OCI-LY3 (cell line): ENCODE measurements around the gene TJP1.

Source experiments
- H2AFZ ChIP-seq: fragments of 200-600, 300-600 bp; shearing (Covaris generic); 2 replicates; pipeline ENCODE4 v1.6.0; 2014; ENCODE audit warnings: antibody characterized with exemption, low read depth, low read length
- H3K27ac ChIP-seq: fragments of 200-600, 300-600 bp; sonication (generic); 2 replicates; pipeline ENCODE4 v1.5.1; 2014; ENCODE audit warnings: mild to moderate bottlenecking, low read length, moderate library complexity, mixed read lengths
- H3K27me3 ChIP-seq: fragments of 200-600, 300-600 bp; sonication (generic); 2 replicates; pipeline ENCODE4 v1.6.1; 2014; ENCODE audit warnings: low read depth, low read length, mixed read lengths
- H3K36me3 ChIP-seq: fragments of 200-600, 300-600 bp; sonication (generic); replicated peaks from 2 replicates; pipeline ENCODE3; 2014; ENCODE audit warnings: low read depth, low read length, mixed read lengths
- H3K4me1 ChIP-seq: fragments of 300-600, 200-600 bp; sonication (generic); 2 replicates; pipeline ENCODE4 v1.6.1; 2014; ENCODE audit warnings: low read length, mixed read lengths
- H3K4me2 ChIP-seq: fragments of 200-600, 300-600 bp; sonication (generic); 2 replicates; pipeline ENCODE4 v1.6.1; 2014; ENCODE audit warnings: low read length, mixed read lengths
- H3K4me3 ChIP-seq: fragments of 300-600, 200-600 bp; sonication (generic); 2 replicates; pipeline ENCODE4 v1.5.1; 2014; ENCODE audit warnings: antibody characterized with exemption, mild to moderate bottlenecking, low read length, moderate library complexity
- H3K79me2 ChIP-seq: fragments of 300-600, 200-600 bp; shearing (Covaris generic); 2 replicates; pipeline ENCODE4 v1.6.1; 2014; ENCODE audit warnings: mild to moderate bottlenecking, low read length, mixed read lengths
- H3K9ac ChIP-seq: fragments of 300-600, 200-600 bp; shearing (Covaris generic); 2 replicates; pipeline ENCODE4 v1.6.0; 2014; ENCODE audit warnings: mild to moderate bottlenecking, low read length, moderate library complexity
- H3K9me3 ChIP-seq: fragments of 200-600, 300-600 bp; shearing (Covaris generic); 2 replicates; pipeline ENCODE4 v1.6.1; 2014; ENCODE audit warnings: low read length, mixed read lengths; ENCODE audit not compliant: insufficient read depth
- H4K20me1 ChIP-seq: fragments of 200-600, 300-600 bp; sonication (generic); 2 replicates; pipeline ENCODE4 v1.6.1; 2016; ENCODE audit warnings: low read length, mixed read lengths; ENCODE audit not compliant: insufficient read depth
- EZH2phosphoT487 ChIP-seq: fragments of 200-600 bp; shearing (Covaris generic); IDR thresholded peaks from 2 replicates; pipeline ENCODE4 v1.6.1; 2018; ENCODE audit warnings: antibody characterized with exemption, mixed run types, low read depth
- TF ChIP-seq, protein P1 (sequence below): fragments of 200-600, 300-600 bp; sonication (generic); IDR thresholded peaks from 2 replicates; pipeline ENCODE4 v1.5.1; 2014; ENCODE audit warnings: antibody characterized with exemption, low read length, low read depth

Gene TJP1

DNA sequence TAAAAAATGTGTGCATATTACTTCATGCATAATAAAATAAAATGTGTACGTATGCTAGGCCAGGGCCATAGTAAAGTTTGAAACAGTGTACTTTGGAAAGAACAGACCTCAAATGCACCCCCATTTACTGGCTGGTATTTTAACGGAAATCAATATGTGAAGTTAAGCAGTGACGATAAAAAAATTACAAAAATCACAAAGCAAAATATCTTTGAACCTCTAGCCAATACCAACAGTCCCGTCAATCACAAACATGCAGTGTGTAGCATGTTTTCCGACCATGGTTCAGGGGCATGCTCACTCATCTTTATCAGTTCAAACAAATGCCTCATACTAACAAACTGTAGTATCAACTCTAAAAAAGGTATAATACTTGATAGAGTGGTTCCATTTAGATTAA, 121.1 kb downstream of the TJP1 start:
- H3K9ac ChIP-seq: no peak overlapping the region
- H3K4me2 ChIP-seq: no peak overlapping the region
- H4K20me1 ChIP-seq: no peaks in the 10 kb centered on the region
- no peaks in the 10 kb centered on the region for H3K27me3 ChIP-seq
- no peak overlapping the region for H3K4me3 ChIP-seq
- no peaks in the 10 kb centered on the region for H3K9me3 ChIP-seq
- H3K4me1 ChIP-seq: peaks cover 3% of the 10 kb centered on the region; the same call in 1 of the 2 replicates
- no peaks in the 10 kb centered on the region for H3K79me2 ChIP-seq
- no peak overlapping the region for H3K27ac ChIP-seq
- no peak for TF ChIP-seq EZH2phosphoT487
- TF ChIP-seq, protein P1, sequence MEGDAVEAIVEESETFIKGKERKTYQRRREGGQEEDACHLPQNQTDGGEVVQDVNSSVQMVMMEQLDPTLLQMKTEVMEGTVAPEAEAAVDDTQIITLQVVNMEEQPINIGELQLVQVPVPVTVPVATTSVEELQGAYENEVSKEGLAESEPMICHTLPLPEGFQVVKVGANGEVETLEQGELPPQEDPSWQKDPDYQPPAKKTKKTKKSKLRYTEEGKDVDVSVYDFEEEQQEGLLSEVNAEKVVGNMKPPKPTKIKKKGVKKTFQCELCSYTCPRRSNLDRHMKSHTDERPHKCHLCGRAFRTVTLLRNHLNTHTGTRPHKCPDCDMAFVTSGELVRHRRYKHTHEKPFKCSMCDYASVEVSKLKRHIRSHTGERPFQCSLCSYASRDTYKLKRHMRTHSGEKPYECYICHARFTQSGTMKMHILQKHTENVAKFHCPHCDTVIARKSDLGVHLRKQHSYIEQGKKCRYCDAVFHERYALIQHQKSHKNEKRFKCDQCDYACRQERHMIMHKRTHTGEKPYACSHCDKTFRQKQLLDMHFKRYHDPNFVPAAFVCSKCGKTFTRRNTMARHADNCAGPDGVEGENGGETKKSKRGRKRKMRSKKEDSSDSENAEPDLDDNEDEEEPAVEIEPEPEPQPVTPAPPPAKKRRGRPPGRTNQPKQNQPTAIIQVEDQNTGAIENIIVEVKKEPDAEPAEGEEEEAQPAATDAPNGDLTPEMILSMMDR: no peak
- no peaks in the 10 kb centered on the region for H3K36me3 ChIP-seq
- H2AFZ ChIP-seq: no peak overlapping the region

DNA sequence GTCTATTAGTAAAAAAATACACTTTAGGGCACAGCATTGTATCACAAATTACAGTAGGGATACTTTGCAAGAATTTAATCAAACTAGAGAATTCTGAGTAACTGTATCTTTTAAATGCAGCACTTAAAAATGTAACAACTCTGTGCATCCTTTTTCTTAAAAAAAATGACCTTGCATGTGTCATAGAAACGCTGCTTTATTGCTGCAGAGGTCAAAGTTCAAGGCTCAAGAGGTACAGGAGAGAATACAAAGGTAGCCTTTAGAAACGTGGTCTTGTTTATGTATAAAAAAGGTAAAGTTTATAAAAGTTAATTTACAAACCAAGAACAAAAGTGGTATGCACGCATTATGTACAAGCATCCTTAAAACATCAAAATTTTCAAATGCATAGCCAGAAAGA, 122.0 kb downstream of the TJP1 start:
- no peak overlapping the region for H3K4me3 ChIP-seq
- H4K20me1 ChIP-seq: no peaks in the 10 kb centered on the region
- H3K27ac ChIP-seq: no peak overlapping the region
- H3K9me3 ChIP-seq: no peaks in the 10 kb centered on the region
- H3K9ac ChIP-seq: no peak overlapping the region
- no peaks in the 10 kb centered on the region for H3K79me2 ChIP-seq
- TF ChIP-seq, protein P1: no peak
- no peak for TF ChIP-seq EZH2phosphoT487
- no peaks in the 10 kb centered on the region for H3K36me3 ChIP-seq
- H3K27me3 ChIP-seq: no peaks in the 10 kb centered on the region
- H2AFZ ChIP-seq: no peak overlapping the region
- peaks cover 3% of the 10 kb centered on the region; the same call in 1 of the 2 replicates for H3K4me1 ChIP-seq
- no peak overlapping the region for H3K4me2 ChIP-seq

DNA sequence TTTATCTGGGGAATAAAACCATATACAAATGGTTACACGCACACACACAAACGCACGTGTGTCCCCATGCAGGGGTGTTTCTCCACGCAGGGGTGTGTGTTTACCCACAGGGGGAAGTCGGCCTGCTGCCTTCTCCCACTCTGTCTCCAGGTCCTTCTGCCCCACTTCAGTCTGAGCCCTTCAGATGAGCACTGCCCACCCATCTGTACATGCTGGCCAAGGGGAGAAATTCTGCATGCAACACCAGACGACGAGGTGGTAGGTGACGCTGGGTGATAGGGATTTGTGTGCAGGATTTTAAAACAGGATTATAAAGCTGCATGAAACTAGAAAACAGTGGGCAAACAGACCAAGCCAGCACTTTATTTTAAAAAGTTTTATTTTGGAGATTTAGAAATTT, 122.5 kb downstream of the TJP1 start:
- Histone ChIP-seq H3K4me1 (peaks cover 3% of the 10 kb centered on the region; the same call in 1 of the 2 replicates), H3K4me3 (no peak overlapping the region), H3K27me3 (no peaks in the 10 kb centered on the region), H4K20me1 (no peaks in the 10 kb centered on the region), H3K9me3 (no peaks in the 10 kb centered on the region), H3K36me3 (no peaks in the 10 kb centered on the region), H3K79me2 (no peaks in the 10 kb centered on the region), H2AFZ (no peak overlapping the region), H3K4me2 (no peak overlapping the region), H3K27ac (no peak overlapping the region), H3K9ac (no peak overlapping the region)
- TF ChIP-seq, protein P1: no peak
- no peak for TF ChIP-seq EZH2phosphoT487

DNA sequence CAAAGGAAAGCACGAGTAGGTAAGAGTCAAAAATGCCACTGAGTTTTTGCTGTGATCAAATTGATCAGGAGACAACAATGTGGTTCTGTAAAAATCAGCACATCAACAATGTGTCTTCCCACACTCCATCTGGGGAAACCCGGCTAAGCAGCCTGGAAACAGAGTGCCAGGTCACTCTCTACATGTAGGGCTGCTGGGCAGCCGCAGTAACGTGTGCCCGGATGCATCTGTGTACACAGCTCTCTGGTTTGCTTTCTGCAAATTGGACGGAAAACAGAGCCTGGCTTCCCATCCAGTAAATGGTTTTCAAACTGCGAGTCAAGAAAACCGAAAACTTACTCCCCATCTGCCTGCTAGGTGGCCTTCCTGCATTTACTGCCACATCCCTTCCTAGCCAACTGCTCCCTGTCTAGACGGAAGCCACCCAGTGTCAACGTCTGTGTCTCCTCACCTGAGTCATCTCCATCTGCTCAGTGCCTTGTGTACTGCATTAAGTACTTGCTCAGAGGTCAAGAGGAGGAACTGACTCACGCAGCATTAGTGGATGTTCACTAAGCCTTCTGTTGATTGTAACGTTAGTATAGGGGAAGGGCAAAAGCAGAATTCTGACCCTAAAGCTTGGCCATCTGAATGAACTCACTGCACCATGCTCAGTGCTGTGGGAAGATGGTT, 124.1 kb downstream of the TJP1 start:
- Histone ChIP-seq H2AFZ (no peak overlapping the region), H3K9me3 (no peaks in the 10 kb centered on the region), H3K79me2 (no peaks in the 10 kb centered on the region), H3K4me2 (no peak overlapping the region), H3K9ac (no peak overlapping the region), H3K36me3 (no peaks in the 10 kb centered on the region), H4K20me1 (no peaks in the 10 kb centered on the region), H3K27me3 (no peaks in the 10 kb centered on the region), H3K4me3 (no peak overlapping the region), H3K4me1 (peaks cover 3% of the 10 kb centered on the region; the same call in 1 of the 2 replicates), H3K27ac (no peak overlapping the region)
- TF ChIP-seq, protein P1: no peak
- TF ChIP-seq EZH2phosphoT487: no peak
